AG09309 (cell line): ENCODE measurements around the gene RASA3.

Source experiments
- DNase-seq: peaks from one replicate; pipeline ENCODE4 v3.0.0-alpha.2; 2010; ENCODE audit warnings: low read depth
- H3K4me3 ChIP-seq: 2 replicates; pipeline ENCODE4 v1.5.1; 2011; ENCODE audit warnings: mild to moderate bottlenecking, low read depth, low read length, moderate library complexity; ENCODE audit not compliant: control insufficient read depth
- CTCF ChIP-seq: IDR thresholded peaks from 2 replicates; pipeline ENCODE4 v1.5.1; 2011; ENCODE audit warnings: mild to moderate bottlenecking, low read depth, low read length, inconsistent platforms; ENCODE audit not compliant: insufficient read depth, control insufficient read depth; ENCODE audit errors: missing control alignments

Gene RASA3

GRCh38 chr13:114008964-114009589 lies 123.3 kb downstream of the RASA3 start:
- H3K4me3 ChIP-seq: no peak overlapping the region
- no peak for TF ChIP-seq CTCF
- DNase-seq: no peak

- TF ChIP-seq CTCF: no peak
- no peak overlapping the region for H3K4me3 ChIP-seq
- no peak for DNase-seq
These were observed 124.9 kb downstream of the RASA3 start for GRCh38 chr13:114007566-114007965.

- H3K4me3 ChIP-seq: no peak overlapping the region
- DNase-seq: no peak
- TF ChIP-seq CTCF: no peak
These were observed 127.2 kb downstream of the RASA3 start for GRCh38 chr13:114005206-114005724.

GRCh38 chr13:114004420-114005205 lies 127.8 kb downstream of the RASA3 start:
- no peak overlapping the region for H3K4me3 ChIP-seq
- TF ChIP-seq CTCF: no peak
- no peak for DNase-seq

GRCh38 chr13:114002771-114003321 lies 129.6 kb downstream of the RASA3 start:
- H3K4me3 ChIP-seq: no peak overlapping the region
- no peak for TF ChIP-seq CTCF
- no peak for DNase-seq

- H3K4me3 ChIP-seq: no peak overlapping the region
- no peak for DNase-seq
- no peak for TF ChIP-seq CTCF
These were observed 130.3 kb downstream of the RASA3 start for GRCh38 chr13:114002009-114002544.
